Fibroblast of peridontal ligament (primary cell): ENCODE data around the gene GTPBP10.
"Not testable (repeated sequence)": the region's sequence is repeated elsewhere in the genome, so short reads cannot be mapped to it uniquely, and the experiment has no call there.

ENCODE experiments used
- DNase-seq: peaks from one replicate; pipeline ENCODE4 v3.0.0-alpha.2; 2010; ENCODE audit errors: extremely low read depth

Gene GTPBP10, protein sequence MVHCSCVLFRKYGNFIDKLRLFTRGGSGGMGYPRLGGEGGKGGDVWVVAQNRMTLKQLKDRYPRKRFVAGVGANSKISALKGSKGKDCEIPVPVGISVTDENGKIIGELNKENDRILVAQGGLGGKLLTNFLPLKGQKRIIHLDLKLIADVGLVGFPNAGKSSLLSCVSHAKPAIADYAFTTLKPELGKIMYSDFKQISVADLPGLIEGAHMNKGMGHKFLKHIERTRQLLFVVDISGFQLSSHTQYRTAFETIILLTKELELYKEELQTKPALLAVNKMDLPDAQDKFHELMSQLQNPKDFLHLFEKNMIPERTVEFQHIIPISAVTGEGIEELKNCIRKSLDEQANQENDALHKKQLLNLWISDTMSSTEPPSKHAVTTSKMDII

DNA sequence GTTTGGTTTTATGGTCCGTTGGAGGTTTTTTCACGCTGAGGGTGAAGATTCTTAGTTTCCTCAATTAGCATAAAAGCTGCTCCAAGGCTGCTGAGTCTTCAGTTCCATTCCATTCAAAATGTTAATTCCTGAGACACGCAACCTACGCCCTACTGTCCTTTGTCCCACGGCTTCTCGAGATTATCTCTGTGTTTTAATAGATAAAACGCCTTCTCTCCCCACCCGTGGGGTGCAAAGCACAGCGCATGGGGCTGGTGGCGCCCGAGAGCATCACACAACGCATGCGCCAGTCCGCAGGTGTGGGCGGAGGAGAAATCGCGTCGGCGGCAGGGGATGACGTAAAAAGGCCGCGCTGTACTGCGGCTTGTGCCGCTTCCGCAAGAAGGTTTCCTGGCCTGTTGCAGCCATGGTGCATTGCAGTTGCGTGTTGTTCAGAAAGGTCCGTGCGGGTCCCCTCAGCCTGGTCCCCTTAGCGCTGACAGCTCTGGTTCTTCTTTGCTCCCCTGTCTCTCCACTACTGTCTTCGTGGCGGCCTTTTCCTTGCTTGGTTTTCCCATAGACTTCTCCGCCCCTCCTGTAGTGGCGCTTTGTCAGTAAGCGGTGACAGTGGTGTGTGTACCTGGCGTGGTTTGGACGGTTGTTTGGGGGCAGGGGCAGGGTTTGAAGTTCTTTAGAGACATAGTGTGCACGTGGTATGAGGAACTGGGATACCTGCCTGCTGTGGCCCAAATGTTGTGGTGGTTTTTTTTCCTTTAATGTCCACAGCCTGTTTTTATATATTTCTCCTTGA, at the start of gene GTPBP10:
GTPBP10 (plus strand) TSS at position 381 of the 790 bp plus-strand sequence; CDS start at position 407, 26 bp downstream.
- DNase-seq, result peak; percentile 95

DNA sequence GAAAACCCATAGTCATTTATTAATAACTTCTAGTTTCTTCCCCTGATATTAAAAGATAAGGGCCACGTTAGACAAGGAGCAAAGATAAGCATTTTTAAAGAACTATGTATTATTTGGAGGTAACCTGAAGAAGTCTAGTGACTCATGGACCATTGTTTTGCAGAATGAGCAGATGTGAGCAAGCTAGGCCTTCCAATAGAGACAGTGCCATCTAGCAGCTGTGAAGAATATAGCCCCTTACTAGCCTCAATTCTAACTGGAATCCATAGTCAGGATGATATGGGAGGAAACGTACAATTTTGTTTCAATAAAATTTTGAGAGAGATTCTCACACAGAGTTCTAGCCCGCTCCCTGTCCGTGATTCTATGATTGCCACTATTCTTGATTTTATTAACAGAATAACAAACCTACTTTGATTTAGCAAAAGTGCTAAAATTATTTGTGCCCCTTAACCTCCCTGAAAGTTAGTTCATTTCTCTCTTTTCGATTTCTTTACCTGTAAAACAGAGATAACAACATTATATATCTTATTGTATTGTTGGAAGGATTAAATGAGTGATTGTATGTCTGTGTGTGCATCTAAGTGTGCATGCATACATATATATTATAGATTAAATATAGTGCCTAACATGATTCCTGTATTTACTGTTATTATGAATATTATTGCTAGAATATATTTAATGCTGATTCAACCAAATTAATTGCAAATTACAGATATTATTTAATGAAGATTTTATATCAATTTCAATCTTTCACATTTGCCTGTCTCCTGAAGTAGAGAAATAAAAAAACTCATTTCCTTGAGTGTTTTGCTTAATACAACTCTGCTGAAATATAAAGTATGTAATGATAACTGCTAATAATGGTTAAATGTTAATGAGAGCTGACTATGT, 48.1 kb upstream of the GTPBP10 start:
- peak; percentile 82 for DNase-seq

DNA sequence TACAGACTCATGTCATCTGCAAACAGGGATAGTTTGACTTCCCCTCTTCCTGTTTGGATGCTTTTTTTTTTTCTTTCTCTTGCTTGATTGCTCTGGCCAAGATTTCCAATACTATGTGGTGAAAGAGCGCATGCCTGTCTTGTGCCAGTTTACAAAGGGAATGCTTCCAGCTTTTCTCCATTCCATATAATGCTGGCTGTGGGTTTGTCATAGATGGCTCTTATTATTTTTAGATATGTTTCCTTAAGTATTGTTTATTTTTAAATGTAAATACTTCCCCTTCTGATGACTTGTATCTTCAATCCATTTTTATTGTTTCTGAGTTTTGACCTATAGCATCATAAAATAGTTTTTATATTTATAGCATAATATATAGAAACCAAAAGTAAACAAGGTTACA, 43.3 kb upstream of the GTPBP10 start:
- DNase-seq, result peak; percentile 40

DNA sequence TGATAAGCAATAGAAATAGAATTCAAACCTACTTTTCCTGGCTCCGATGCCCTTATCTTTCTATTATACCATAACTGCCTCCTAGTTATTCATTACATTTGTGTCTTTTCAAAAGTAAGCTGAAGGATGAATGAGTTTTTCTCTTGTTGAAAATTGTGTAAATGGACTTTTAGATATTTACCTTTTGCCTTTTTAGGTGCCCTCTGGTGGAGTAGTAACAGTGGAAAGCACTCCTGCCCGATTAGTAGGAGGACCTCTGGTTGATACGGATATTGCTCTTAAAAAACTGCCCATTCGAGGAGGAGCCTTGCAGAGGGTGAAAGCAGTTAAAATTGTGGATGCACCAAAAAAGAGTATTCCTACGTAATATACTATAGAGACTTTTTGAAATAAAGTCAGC, 36.6 kb upstream of the GTPBP10 start:
- DNase-seq, result no peak

DNA sequence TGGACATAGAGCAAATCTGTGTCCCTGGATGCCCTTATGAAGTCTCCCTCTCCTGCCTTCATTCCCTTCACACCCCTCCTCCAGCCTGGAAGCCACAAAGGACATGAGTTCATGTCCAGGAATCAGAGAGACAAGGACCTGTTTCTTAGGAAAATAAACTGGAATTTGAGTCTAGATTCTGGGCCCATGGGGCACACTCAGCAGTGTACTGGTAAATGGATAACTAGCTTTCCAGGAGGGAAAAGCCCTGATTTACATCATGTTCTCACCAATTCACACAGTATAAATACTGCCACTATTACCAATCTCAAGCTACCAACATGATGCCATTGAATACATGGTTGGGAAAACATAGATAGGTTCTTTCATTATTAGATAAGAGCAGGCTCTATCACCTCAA, 35.3 kb upstream of the GTPBP10 start:
- no peak for DNase-seq

DNA sequence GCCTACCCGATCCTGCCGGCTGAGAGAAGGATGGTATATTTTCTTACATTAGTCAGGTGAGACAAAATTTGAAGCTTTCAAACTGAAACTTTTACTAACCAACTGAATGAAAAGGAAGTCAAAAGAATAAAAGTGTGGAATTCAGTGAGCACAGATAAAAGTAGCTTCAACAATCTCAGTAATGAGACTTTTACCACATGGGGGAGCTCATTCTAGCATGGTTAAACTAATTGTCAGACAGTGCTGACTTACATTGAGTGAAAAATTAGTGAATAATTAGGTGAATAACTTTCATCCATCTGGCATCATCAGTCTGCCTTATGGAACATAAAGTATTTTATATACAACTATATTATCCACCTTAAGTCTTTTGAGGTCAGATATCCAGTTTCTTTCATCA, 33.8 kb upstream of the GTPBP10 start:
- DNase-seq, result peak; percentile 16

DNA sequence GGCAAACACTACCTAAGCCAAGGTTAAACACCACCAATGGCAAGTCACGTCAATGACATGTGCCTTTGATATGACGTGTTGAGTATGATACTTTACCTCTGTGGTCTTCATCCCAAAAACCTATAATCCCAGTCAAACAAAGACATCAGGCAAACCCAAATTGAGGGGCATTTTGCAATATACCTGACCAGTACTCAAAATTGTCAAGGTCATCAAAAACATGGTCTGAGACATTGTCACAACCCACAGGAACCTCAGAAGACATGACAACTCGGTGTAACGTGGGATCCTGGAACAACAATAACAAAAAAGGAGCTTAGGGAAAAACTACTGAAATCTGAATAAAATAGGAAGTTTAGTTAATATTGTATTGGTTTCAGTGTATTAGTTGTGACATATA, 32.6 kb upstream of the GTPBP10 start:
- no peak for DNase-seq

DNA sequence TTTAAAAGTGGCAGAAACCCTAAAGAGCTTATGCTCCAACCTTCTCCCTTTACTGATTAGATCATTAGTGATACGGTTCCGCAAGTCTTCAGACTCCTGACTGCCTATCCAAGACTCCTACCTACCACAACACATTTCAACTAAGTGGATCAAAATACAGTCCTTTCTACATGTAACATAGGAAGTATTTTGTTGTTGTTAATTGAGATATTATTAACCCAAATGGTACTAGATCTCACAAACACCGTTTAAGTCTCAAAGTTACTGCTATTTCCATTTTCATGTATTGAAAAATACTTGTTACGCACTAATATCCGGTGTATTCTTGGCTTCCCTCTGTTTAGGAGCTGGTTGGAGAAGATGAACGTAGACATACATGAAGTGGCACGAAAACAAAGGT, 26.5 kb upstream of the GTPBP10 start:
- DNase-seq, result no peak

DNA sequence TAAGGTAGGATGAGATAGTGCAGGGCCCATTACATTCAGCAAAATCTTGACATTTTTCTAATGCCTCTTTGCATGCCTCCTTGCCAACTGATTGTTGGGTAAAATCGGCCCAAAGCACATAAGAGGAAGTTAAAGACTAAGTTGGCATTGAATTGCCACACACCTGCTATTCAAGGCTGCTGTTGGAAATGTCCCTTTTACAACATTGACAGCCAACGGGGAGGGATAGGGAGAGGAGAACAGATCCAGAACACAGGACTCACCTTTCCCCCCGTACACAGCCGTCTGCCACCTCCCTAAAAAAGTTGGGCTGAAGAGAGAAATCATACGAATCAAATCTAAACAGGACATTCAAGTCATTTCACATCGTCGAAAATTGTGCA, 26.1 kb upstream of the GTPBP10 start:
- DNase-seq, result no peak

DNA sequence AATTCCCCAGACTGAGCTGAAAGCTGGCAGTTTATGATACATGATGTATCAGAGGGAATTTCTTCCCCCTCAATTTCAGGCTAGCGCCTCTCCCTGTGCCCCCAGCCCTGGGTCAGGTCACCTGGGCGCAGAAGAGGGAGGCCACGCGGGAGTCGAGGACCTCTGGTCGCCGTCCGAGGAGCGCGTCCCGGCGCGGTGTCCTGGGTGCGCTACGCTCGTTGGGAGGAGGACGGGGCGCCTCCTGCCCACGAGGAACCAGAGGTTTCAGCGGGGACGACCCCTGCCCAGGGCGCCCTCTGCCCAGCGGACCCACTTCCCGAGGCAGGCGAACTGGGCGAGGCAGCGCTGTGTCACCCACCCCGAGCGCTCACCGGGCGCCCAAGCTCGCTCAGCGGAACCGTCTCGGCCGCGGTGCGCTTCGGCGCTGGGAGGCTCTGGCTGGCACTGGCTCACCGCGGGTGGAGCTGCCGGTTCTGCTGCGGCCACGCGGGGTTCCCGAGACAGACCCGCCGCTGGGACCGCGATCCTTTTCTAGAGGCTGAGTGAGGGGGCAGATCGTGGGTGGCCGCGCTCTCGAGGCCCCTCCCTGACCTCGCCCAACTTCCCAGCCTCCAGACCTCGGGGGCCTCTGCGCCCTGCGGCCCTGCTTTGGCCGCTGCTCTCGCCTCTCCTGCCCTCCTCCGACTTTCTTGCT, 25.6 kb upstream of the GTPBP10 start, which contains the start of gene FAM237B:
FAM237B (minus strand) TSS at position 504 of the 694 bp plus-strand sequence. CDS start 1,556 bp downstream, outside the sequence.
- DNase-seq, result peak; percentile 12

DNA sequence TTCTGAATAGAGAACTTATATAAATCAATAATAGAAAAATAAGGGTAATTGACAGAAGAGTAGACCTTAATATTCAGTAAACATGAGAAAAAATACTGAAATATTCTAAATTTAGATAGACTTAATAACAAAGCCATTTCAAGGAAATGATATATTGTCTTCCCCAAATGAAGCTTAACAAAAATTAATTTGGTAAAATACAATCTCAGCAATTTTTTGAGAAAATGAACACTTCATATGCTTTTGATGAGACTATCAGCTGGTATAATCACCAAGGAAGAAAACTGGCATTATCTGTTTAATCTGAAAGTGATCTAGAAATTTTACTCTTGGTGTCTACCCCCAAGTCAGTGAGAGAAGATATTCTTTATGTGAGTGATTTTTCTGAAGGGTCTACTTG, 23.7 kb upstream of the GTPBP10 start:
- DNase-seq, result no peak

DNA sequence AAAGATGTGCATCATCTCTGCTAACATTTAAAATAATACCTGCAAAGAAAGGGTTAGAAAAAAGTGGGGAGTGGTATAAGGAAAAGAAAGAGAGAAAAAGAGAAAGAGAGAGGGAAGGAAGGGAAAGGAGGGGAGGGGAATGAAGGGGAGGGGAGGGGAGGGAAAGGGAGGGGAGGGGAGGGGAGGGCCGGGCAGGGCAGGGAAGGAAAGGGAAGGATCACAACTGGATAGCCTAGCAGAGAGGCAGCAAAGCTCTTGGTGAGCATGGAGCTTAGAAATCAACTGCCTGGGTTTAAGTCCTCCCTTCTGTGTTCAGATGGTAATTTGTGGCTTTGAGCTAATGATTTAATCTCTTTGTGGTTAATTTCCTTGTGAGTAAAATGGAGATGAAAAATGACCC, 20.0 kb upstream of the GTPBP10 start:
- DNase-seq, result no peak

DNA sequence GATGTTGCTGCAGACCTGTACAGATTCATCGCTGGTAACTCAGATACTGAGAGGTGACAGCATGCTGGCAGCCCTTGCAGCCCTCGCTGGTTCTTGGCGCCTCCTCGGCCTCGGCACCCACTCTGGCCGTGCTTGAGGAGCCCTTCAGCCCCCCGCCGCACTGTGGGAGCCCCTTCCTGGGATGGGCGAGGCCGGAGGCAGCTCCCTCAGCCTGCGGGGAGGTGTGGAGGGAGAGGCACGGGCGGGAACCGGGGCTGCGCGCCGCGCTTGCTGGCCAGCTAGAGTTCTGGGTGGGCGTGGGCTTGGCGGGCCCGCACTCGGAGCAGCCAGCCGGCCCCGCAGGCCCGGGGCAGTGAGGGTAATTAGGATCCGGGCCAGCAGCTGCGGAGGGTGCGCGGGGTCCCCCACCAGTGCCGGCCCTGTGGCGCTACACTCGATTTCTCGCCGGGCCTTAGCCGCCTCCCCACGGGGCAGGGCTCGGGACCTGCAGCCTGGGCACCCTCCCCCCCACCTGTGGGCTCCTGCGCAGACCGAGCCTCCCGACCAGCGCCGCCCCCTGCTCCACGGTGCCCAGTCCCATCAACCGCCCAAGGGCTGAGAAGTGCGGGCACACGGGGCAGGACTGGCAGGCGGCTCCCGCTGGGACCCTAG, 12.2 kb upstream of the GTPBP10 start:
- no peak for DNase-seq

DNA sequence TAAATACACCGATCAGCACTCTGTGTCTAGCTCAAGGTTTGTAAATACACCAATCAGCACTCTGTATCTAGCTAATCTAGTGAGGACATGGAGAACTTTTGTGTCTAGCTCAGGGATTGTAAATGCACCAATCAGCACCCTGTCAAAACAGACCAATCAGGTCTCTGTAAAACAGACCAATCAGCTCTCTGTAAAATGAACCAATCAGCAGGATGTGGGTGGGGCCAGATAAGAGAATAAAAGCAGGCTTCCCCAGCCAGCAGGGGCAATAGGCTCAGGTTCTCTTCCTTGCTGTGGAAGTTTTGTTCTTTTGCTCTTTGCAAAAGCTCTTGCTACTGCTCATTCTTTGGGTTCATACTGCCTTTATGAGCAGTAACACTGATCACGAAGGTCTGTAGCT, 11.6 kb upstream of the GTPBP10 start:
- not testable (repeated sequence) for DNase-seq

DNA sequence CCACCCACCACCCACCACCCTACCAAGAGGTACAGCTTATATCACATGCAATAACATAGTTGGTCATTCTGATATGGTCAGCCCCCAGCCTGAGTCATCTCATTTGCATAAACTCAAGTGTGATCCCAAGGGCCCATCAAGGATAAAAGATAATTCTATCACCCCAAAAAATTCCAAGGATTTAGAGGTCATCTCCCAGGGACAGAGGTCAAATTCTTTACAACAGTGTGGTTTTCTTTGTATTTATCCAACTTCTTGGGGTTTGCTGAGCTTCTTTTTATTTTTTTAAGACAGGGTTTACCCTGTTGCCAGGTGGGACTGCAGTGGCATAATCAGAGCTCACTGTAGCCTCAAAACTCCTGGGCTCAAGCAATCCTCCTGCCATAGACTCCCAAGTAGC, 9.4 kb upstream of the GTPBP10 start:
- DNase-seq, result peak; percentile 2

DNA sequence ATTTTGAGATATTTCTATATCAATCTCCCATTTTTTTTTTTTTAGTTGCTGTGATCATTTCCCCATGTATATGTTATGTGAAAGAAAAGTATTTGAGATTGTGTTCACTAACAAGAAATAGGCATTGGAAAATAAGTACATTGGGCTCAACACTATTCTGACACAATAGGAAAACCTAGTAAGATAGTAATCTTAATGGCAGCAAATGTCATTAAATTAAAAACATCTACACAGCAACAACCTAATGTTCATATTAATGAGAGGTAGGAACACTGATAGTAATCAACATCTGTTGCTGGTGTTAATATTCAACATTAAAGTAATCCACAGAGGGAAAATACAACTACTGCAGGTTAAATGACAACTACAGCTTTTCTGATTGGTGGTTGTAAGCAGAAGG, 1.5 kb upstream of the GTPBP10 start:
- no peak for DNase-seq

DNA sequence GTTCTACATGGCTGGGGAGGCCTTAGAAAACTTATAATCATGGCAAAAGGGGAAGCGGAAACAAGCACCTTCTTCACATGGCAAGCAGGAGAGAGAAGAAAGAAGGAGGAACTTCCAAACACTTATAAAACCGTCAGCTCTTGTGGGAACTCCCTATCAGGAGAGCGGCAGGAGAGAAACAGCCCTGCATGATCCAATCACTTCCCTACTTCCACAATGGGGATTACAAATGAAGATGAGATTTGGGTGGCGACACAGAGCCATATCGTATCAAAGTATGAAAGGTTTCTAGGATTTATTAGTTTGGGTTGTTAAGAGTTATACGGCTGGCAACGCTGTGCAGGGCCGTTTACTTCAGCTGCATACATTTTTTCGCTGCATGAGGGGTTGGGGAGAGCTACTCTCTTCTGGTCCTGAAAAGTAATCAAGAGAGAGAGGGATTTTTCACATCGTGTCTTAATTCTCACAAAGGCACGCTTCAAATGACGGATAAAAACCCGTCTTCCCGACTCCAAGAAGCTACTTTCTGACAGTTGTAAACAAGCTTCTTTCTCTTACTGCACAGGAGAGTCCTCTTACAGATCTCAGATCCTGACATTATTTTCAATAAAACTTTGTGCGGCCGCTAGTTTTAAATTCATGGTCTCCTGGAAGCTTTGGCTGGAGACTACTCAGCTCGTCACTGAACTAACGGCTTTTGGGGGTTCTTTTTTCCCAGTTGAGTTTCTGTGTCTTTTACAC, 751 bp upstream of the GTPBP10 start:
- DNase-seq, result peak; percentile 66

DNA sequence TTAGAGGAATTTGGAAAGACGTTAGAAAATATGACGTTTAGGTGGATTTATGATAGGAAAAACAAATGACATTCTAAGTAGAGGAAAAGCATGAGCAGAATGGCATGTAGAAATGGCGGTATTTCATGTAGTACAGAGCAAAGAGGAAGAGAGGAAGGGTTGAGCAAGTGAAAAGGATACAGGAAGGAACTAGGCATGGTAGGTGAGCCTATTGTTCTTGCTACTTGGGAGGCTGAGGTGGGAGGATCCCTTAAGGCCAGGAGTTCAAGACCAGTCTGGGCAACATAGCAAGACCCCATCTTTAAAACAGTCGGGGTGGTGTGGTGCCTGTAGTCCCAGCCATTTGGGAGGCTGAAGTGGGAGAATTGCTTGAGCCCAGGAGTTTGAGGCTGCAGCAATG, 1.2 kb downstream of the GTPBP10 start:
- DNase-seq, result no peak

DNA sequence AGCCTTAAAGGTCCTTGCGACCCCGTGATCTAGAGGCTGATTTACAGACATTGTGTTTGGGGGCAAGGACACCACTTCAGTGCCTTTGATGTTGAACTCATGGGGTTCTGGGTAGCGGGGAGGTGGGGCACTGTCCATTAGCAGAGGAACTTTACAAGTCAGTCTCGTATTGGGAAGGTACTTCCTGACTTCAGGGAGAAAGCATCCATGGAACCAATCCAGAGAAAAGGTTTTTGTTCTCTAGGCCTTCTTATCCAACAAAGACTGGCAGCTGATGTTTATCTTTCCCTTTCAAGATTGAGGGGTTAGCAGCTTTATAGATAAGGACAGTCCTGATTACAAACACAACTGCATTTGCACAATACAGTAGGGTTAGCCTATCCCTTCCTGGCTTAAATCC, 2.8 kb downstream of the GTPBP10 start:
- DNase-seq, result no peak

DNA sequence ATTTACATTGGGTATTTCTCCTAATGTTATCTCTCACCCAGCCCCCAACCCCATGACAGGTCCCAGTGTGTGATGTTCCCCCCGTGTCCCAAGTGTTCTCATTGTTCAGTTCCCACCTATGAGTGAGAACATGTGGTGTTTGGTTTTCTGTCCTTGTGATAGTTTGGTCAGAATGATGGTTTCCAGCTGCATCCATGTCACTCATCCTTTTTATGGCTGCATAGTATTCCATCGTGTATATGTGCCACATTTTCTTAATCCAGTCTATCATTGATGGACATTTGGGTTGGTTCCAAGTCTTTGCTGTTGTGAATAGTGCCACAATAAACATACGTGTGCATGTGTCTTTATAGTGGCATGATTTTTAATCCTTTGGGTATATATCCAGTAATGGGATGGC, 3.5 kb downstream of the GTPBP10 start:
- DNase-seq, result not testable (repeated sequence)
